Left lung (tissue), 10 donors: Measurements from ENCODE around the gene FAM20A. TPM values are rescaled to one million over a fixed set of nuclear protein-coding genes. Genes with fewer than 3 reads are reported as not detected.

Experiments used
- ATAC-seq: fragments of 200-7000 bp; cut with Tn5 transposase; one replicate; pipeline ENCODE4 v1.9.1; 2020; ENCODE audit warnings: moderate library complexity
- DNase-seq, 4 donors: peaks; one replicate each; pipeline ENCODE4 v3.0.0-alpha.2; 2013 to 2020
- H3K27ac ChIP-seq, 2 donors: fragments of 200-600 bp; sonication (generic) in 1 of 2; one replicate each; pipeline versions ENCODE4 v1.5.0 to v1.8.0; 2020 to 2021
- H3K27me3 ChIP-seq, 2 donors: fragments of 200-600 bp; sonication (generic) in 1 of 2; one replicate each; pipeline versions ENCODE4 v1.5.0 to v1.8.0; 2020 to 2021
- H3K36me3 ChIP-seq, 2 donors: fragments of 200-600 bp; sonication (generic) in 1 of 2; one replicate each; pipeline versions ENCODE4 v1.5.0 to v1.8.0; 2020 to 2021
- H3K4me1 ChIP-seq, 2 donors: fragments of 200-600 bp; one replicate each; pipeline ENCODE4 v1.8.0; 2021
- H3K4me3 ChIP-seq, 2 donors: fragments of 200-600 bp; sonication (generic) in 1 of 2; one replicate each; pipeline versions ENCODE4 v1.5.0 to v1.8.0; 2020 to 2021; ENCODE audit warnings: mild to moderate bottlenecking in 1 of 2
- H3K9me3 ChIP-seq, 2 donors: fragments of 200-600 bp; sonication (generic) in 1 of 2; one replicate each; pipeline versions ENCODE4 v1.5.0 to v1.8.0; 2020 to 2021
- intact Hi-C, 2 donors: fragments of 100-400 bp; cut with DNase I; formaldehyde crosslinking; loops; one replicate each; pipeline versions ENCODE4 v1.11.2 to v1.14.2; 2022
- polyA plus RNA-seq, 6 donors: library from polyadenylated mRNA; unstranded; fragments of 120-200 nt; gene quantifications; one replicate each; pipeline ENCODE4 v1.2.1, GENCODE V29; 2013; ENCODE audit not compliant: insufficient read length in 6 of 6
- total RNA-seq, 2 donors: library from RNA; stranded (reverse); fragmentation: NEBNext Ultra II Directional; extraction: Animal tissue kit (Norgen Biotek cat#: 25700); gene quantifications; one replicate each; pipeline ENCODE4 v1.2.1, GENCODE V29; 2021
- TF ChIP-seq, protein P1 (sequence below), 2 donors: fragments of 200-600 bp; sonication (generic) in 1 of 2; IDR thresholded peaks; one replicate each; pipeline versions ENCODE4 v1.5.0 to v1.8.0; 2021; ENCODE audit warnings: antibody characterized with exemption in 2 of 2
- donor health status: DM: no; HTN: yes; CAD: no.
- donor health status: DM: no; HTN: no; CAD: no.

FAM20A gene
- total and polyA plus RNA-seq, 8 donors, result 3.8 to 85.9 (median 6.0) TPM

DNA sequence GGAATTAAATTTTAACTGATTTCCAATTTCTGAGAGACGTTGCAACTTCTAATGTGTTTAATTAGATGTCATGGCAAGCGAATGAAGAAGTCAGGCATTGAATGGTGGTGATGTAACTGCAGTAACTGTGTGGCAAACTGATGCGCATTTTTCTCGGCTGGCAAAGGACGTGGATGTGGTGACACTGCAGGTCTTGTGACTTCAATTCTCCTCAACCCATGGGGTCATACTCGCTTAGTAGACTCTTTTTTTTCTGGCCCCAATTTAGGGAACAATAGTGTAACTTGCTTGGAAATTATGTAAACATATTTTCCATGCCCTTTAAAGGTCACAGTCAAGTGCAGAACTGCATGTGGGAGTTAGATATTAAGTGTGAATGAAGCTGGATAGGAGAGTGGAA, 1.9 kb upstream of the FAM20A start:
- Histone ChIP-seq H3K36me3 (no peaks in the 10 kb centered on the region), H3K27me3 (peaks cover 0 to 57% of the 10 kb centered on the region in 2 donors), H3K4me3 (no peak overlapping the region), H3K27ac (peak overlapping the region; percentile 89 to 93), H3K9me3 (peaks cover 0 to 6% of the 10 kb centered on the region in 2 donors), H3K4me1 (peaks cover 0 to 48% of the 10 kb centered on the region in 2 donors)
- TF ChIP-seq, protein P1, sequence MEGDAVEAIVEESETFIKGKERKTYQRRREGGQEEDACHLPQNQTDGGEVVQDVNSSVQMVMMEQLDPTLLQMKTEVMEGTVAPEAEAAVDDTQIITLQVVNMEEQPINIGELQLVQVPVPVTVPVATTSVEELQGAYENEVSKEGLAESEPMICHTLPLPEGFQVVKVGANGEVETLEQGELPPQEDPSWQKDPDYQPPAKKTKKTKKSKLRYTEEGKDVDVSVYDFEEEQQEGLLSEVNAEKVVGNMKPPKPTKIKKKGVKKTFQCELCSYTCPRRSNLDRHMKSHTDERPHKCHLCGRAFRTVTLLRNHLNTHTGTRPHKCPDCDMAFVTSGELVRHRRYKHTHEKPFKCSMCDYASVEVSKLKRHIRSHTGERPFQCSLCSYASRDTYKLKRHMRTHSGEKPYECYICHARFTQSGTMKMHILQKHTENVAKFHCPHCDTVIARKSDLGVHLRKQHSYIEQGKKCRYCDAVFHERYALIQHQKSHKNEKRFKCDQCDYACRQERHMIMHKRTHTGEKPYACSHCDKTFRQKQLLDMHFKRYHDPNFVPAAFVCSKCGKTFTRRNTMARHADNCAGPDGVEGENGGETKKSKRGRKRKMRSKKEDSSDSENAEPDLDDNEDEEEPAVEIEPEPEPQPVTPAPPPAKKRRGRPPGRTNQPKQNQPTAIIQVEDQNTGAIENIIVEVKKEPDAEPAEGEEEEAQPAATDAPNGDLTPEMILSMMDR (IDR thresholded peaks at IDR 0.05), result no peak
- ATAC-seq (peak; percentile 3), DNase-seq (peak in 1 of 4 donors; percentile 70)
- intact Hi-C loops, result loop anchor here in 1 of 2 donors (10.0 kb wide), 1 partner anchor 58 kb away; no protein-coding TSS in a partner anchor

DNA sequence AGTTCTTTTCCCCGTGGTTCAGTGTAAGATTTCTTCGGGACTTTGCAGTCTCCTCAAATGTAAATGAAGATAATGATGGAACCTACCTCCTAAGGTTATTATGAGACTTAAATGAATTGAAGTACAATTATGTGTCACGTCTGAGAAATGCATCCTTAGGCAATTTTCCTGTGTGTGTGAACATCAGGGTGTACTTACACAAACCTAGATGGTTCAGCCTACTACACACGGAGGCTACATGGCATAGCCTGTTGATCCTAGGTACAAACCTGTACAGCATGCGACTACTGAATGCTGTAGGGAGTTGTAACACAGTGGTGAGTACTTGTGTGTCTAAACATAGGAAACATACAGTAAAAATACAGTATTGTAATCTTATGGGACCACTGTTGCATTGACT, 1.1 kb upstream of the FAM20A start:
- Histone ChIP-seq H3K27me3 (peaks cover 0 to 64% of the 10 kb centered on the region in 2 donors), H3K4me1 (peaks cover 2 to 55% of the 10 kb centered on the region in 2 donors), H3K36me3 (no peaks in the 10 kb centered on the region), H3K4me3 (peak overlapping the region in 1 of 2 donors; percentile 66), H3K27ac (peak overlapping the region; percentile 89 to 93), H3K9me3 (no peaks in the 10 kb centered on the region)
- no peak for DNase-seq
- intact Hi-C loops, result loop anchor here in 1 of 2 donors (10.0 kb wide), 1 partner anchor 57 kb away; no protein-coding TSS in a partner anchor
- TF ChIP-seq, protein P1 (IDR thresholded peaks at IDR 0.05), result no peak
- no peak for ATAC-seq

DNA sequence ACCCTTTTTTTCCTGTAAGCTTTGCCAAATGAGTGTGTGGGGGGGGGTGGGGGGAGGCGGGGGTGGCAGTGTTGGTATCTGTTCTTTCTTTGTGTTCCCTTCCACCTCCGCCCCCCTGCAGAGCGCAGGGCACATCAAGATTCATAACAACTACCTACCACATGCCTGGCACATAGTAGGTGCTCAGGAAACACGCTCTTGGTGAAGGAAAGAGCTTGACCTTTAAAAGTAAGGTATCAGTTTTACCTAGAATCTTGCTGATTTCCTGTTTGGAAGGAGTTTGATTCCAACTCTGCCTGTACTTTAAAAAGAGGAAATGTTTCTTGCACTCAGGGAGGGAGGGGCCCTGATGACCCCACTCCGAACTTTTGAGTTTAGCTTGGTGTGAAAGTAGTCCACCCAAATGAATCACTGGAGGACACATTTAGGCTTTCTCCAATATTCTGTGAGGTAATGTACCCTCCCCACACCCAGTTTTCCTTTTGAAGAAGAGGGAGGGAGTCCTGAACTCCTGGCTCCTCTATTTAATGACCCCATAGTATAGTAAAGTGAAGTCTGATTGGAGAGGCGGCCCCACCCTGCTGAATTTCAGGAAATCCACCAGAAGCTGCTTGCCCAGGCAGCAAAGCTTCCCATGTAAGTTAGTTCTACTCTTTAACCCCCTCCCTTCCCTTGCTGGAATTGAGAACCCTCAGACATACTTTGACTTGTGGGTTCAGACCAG, 560 bp upstream of the FAM20A start:
- peak overlapping the region; percentile 62 to 66 for H3K4me3 ChIP-seq
- TF ChIP-seq, protein P1 (IDR thresholded peaks at IDR 0.05), result no peak
- DNase-seq (no peak), ATAC-seq (peak; percentile 2)
- H3K36me3 ChIP-seq, result no peaks in the 10 kb centered on the region
- H3K27ac ChIP-seq, result peak overlapping the region; percentile 89 to 93
- no peaks in the 10 kb centered on the region for H3K9me3 ChIP-seq
- H3K4me1 ChIP-seq, result peaks cover 3 to 61% of the 10 kb centered on the region in 2 donors
- H3K27me3 ChIP-seq, result peaks cover 0 to 64% of the 10 kb centered on the region in 2 donors
- intact Hi-C loops, result loop anchor here in 1 of 2 donors (10.0 kb wide), 1 partner anchor 57 kb away; no protein-coding TSS in a partner anchor

DNA sequence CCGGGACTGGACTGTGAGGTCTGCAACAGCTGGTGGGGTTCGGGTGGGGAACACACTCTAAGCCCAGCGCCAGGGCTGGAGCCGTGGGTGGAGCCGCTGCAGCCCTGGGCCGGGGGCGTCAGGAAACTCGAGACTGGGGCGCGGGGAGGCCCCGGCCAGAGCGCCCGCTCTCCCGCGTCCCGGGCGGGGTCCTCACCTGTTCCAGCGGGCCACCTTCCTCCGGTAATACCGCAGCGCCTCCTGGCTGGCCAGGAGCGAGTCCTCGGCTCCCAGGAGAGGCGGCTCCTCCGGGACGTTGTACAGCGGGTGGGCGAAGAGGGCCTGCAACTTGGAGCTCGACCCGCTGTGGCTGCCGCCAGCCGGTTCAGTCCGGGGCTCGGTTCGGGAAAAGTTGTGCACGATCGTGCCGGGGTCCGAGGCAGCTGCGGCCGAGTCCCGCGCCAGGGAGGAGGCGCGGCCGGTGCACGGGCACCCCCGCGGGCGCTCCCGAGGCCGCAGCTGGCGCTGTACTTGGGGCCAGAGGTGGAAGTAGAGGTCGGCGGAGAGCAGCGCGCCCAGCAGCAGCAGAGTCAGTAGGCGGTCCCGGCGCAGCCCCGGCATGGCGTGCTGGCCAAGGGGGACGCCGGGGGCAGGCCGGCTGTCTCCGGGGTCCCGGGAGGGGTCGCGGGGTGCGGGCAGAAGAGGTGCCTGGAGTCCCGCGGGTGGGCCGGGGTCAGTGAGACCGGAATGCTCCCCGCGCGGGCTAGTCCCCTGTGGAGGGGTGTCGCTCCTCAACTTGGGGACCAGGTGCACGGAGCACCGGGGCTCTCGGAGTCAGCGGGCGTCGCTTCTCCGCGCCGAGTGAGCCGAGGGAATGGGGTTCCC, 868 bp downstream of the FAM20A start:
- Histone ChIP-seq H3K27ac (peak overlapping the region; percentile 89 to 93), H3K9me3 (no peaks in the 10 kb centered on the region), H3K4me3 (peak overlapping the region; percentile 62 to 66), H3K36me3 (no peaks in the 10 kb centered on the region), H3K27me3 (peaks cover 0 to 64% of the 10 kb centered on the region in 2 donors), H3K4me1 (peaks cover 6 to 68% of the 10 kb centered on the region in 2 donors)
- intact Hi-C loops, result loop anchor here in 1 of 2 donors (10.0 kb wide), 1 partner anchor 55 kb away; no protein-coding TSS in a partner anchor
- peak; percentile 65 for ATAC-seq
- TF ChIP-seq, protein P1 (IDR thresholded peaks at IDR 0.05), result peak in 1 of 2 donors; percentile 20
- DNase-seq, result peak in 3 of 4 donors; percentile 67 to 90 (median 67)
